ENCODE results near the gene MAGEH1. TPM values are rescaled to one million over a fixed set of nuclear protein-coding genes. Genes with fewer than 3 reads are reported as not detected.
"Not testable (repeated sequence)": the region's sequence is repeated elsewhere in the genome, so short reads cannot be mapped to it uniquely, and the experiment has no call there.

The MAGEH1 gene, protein sequence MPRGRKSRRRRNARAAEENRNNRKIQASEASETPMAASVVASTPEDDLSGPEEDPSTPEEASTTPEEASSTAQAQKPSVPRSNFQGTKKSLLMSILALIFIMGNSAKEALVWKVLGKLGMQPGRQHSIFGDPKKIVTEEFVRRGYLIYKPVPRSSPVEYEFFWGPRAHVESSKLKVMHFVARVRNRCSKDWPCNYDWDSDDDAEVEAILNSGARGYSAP
- 8.5 and 8.6 TPM in 2 replicates for total RNA-seq (2014; rRNA removed; shearing (Covaris generic))

DNA sequence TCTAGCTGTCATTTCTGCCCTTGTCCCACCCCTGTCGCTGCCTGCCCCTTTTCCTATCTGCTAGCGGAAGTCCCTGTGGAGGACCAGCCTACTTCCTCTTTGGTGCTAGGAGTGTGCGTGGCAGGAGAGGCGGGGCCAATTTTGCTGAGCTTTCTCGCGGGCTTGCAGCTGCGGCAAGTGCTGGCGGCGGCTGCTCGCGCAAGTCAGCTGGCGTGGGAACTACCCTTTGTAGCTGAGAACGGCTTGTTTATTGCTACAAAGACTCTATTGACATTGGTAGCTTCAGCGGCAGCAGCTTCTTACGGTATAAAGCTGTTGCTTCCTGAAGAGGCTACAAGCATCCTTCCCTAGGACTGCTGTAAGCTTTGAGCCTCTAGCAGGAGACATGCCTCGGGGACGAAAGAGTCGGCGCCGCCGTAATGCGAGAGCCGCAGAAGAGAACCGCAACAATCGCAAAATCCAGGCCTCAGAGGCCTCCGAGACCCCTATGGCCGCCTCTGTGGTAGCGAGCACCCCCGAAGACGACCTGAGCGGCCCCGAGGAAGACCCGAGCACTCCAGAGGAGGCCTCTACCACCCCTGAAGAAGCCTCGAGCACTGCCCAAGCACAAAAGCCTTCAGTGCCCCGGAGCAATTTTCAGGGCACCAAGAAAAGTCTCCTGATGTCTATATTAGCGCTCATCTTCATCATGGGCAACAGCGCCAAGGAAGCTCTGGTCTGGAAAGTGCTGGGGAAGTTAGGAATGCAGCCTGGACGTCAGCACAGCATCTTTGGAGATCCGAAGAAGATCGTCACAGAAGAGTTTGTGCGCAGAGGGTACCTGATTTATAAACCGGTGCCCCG lies at the start of gene MAGEH1:
MAGEH1 (plus strand) TSS at position 138 of the 843 bp plus-strand sequence; CDS start at position 386, 248 bp downstream.
- Histone ChIP-seq H3K36me3 (no peaks in the 10 kb centered on the region), H3K9me3 (replicated peaks) (no peaks in the 10 kb centered on the region), H3K27ac (0 out of 2 replicates have a peak within 1 kb of the TSS, but pooled peaks have one; percentile 15), H3K27me3 (no peaks in the 10 kb centered on the region), H3K4me1 (no peaks in the 10 kb centered on the region), H3K4me3 (peak within 1 kb of the TSS; percentile 60)
- peak; percentile 68 to 69 for DNase-seq

DNA sequence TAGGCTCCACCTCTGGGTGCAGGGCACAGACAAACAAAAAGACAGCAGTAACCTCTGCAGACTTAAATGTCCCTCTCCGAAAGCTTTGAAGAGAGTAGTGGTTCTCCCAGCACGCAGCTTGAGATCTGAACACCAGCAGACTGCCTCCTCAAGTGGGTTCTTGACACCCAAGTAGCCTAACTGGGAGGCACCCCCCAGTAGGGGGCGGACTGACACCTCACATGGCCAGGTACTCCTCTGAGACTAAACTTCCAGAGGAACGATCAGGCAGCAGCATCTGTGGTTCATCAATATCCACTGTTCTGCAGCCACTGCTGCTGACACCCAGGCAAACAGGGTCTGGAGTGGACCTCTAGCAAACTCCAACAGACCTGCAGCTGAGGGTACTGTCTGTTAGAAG lies 24.8 kb upstream of the MAGEH1 start:
- H3K36me3 ChIP-seq, H3K4me1 ChIP-seq, DNase-seq: not testable (repeated sequence)

DNA sequence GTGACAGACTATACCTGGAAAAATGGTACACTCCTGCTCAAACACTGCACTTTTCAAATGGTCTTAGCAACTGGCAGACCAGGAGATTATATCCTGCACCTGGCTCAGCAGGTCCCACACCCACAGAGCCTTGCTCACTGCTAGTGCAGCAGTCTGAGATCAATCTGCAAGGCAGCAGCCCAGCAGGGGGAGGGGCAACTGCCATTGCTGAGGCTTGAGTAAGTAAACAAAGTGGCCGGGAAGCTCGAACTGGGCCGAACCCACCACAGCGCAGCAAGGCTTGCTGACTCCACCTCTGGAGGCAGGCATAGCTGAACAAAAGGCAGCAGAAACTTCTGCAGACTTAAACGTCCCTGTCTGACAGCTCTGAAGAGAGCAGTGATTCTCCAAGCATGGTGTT lies 8.5 kb upstream of the MAGEH1 start:
- DNase-seq; H3K9me3 ChIP-seq (replicated peaks); H3K36me3 ChIP-seq; H3K4me1 ChIP-seq; H3K27me3 ChIP-seq; H3K4me3 ChIP-seq; H3K27ac ChIP-seq: not testable (repeated sequence)

More for the DNA sequence above, 24.8 kb upstream of the MAGEH1 start:
- H3K27me3 ChIP-seq; H3K9me3 ChIP-seq (replicated peaks); H3K27ac ChIP-seq; H3K4me3 ChIP-seq: not testable (repeated sequence)

- H3K36me3 ChIP-seq: no peaks in the 10 kb centered on the region
- H3K4me3 ChIP-seq: no peak overlapping the region
- H3K4me1 ChIP-seq: no peaks in the 10 kb centered on the region
- H3K27ac ChIP-seq: no peak overlapping the region
- no peak for DNase-seq
- no peaks in the 10 kb centered on the region for H3K9me3 ChIP-seq (replicated peaks)
- H3K27me3 ChIP-seq: no peaks in the 10 kb centered on the region
Observed at GRCh38 chrX:55450259-55450658, 1.7 kb upstream of the MAGEH1 start.

DNA sequence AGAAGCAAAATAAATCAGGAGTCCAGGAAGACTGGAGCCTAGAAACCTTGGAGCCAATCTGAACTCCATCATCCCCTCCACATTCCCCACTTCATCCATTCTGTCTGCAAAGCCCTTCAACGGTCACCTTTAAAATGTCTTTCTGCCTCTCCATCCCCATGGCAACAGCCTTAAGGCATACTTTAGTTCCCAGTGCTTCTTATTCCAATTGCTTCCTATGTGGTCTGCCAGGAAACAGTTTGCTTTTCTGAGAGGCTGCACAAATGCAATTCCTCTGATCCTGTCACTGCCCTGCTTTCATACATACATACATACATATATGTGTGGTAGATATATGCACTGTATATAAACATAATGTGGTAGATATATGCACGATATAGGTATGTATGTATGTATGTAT lies 786 bp upstream of the MAGEH1 start:
- Histone ChIP-seq H3K27me3 (no peaks in the 10 kb centered on the region), H3K4me1 (no peaks in the 10 kb centered on the region), H3K36me3 (no peaks in the 10 kb centered on the region), H3K9me3 (replicated peaks) (no peaks in the 10 kb centered on the region), H3K27ac (no peak overlapping the region), H3K4me3 (no peak overlapping the region; the same call in 1 of the 2 replicates)
- DNase-seq: no peak

DNA sequence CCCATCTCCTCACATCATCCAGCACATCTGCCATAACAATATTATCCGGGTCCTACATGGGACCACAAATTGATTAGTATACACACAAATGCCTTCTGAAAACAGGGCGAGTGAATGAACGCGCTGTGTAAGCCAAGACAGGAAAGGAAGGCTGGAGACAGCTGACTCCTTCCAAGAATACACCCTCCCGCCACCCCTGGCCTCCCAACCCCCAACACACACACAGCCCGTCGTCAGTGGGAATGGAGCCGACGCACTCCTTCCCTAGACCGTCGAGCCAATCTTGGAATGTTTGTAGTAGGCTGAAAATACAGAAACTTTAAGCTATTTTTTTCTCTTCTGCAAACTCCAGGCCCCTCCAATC lies 319 bp upstream of the MAGEH1 start:
- Histone ChIP-seq H3K4me3 (peak overlapping the region; percentile 60), H3K36me3 (no peaks in the 10 kb centered on the region), H3K27me3 (no peaks in the 10 kb centered on the region), H3K4me1 (no peaks in the 10 kb centered on the region), H3K9me3 (replicated peaks) (no peaks in the 10 kb centered on the region), H3K27ac (no peak overlapping the region)
- no peak for DNase-seq

GRCh38 chrX:55452833-55453124 lies 852 bp downstream of the MAGEH1 start:
- Histone ChIP-seq H3K4me3 (peak overlapping the region; percentile 60), H3K9me3 (replicated peaks) (no peaks in the 10 kb centered on the region), H3K27ac (no peak overlapping the region), H3K36me3 (no peaks in the 10 kb centered on the region), H3K4me1 (no peaks in the 10 kb centered on the region), H3K27me3 (no peaks in the 10 kb centered on the region)
- no peak for DNase-seq

- not testable (repeated sequence) for H3K9me3 ChIP-seq (replicated peaks); H3K4me1 ChIP-seq; H3K4me3 ChIP-seq; H3K36me3 ChIP-seq; H3K27ac ChIP-seq; H3K27me3 ChIP-seq; DNase-seq
Observed at GRCh38 chrX:55455708-55456107, 3.8 kb downstream of the MAGEH1 start.

DNA sequence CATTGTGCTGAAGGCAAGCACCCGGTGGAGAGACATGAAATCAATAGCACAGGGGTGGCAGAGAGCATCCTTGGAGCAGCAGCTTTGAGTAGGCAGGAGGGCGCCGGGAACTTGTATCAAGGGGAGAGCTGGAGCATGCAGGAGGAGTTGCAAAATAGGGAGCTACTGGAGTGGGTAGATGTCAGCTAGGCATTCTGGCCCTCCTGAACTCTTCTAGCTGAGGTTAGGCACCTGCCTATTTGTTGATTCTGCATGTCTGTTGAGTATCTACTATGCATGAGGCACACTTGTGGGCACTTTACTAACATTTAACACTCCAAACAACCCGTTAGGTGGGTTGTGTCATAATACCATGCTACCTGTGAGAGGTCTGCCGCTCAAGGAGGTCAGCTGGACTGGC lies 7.5 kb downstream of the MAGEH1 start:
- not testable (repeated sequence) for H3K36me3 ChIP-seq; H3K27ac ChIP-seq; H3K27me3 ChIP-seq; DNase-seq; H3K4me1 ChIP-seq; H3K4me3 ChIP-seq; H3K9me3 ChIP-seq (replicated peaks)

DNA sequence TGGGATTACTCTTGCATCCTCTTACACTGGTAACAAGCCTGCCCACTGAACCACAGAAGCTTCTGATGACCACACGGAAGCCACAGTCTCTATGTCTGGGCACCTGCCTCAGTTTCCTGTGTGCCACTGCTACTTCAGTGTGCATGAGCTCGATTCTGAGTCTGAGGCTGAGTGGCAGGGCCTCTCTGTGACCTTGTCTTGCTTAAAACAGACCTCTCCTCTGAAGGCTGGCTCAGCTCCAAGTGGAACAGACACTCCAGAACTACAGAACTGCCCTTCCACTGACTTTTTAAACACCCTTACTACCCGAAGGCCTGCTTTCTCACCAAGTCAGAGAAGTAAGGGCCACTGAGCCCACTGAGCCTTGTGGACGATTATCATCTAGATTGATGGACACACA lies 8.0 kb downstream of the MAGEH1 start:
- DNase-seq; H3K4me3 ChIP-seq; H3K4me1 ChIP-seq; H3K36me3 ChIP-seq; H3K9me3 ChIP-seq (replicated peaks); H3K27me3 ChIP-seq; H3K27ac ChIP-seq: not testable (repeated sequence)

GRCh38 chrX:55464050-55464449 lies 12.1 kb downstream of the MAGEH1 start:
- not testable (repeated sequence) for H3K27me3 ChIP-seq; H3K9me3 ChIP-seq (replicated peaks); H3K4me1 ChIP-seq; H3K27ac ChIP-seq; H3K36me3 ChIP-seq; DNase-seq; H3K4me3 ChIP-seq

GRCh38 chrX:55465108-55465507 lies 13.2 kb downstream of the MAGEH1 start:
- not testable (repeated sequence) for H3K9me3 ChIP-seq (replicated peaks); DNase-seq; H3K27me3 ChIP-seq; H3K36me3 ChIP-seq; H3K27ac ChIP-seq; H3K4me1 ChIP-seq; H3K4me3 ChIP-seq

- not testable (repeated sequence) for H3K27ac ChIP-seq; DNase-seq; H3K4me1 ChIP-seq; H3K27me3 ChIP-seq; H3K9me3 ChIP-seq (replicated peaks); H3K36me3 ChIP-seq; H3K4me3 ChIP-seq
Observed at GRCh38 chrX:55465791-55466190, 13.9 kb downstream of the MAGEH1 start.

- not testable (repeated sequence) for H3K9me3 ChIP-seq (replicated peaks); H3K4me1 ChIP-seq; H3K36me3 ChIP-seq; H3K27ac ChIP-seq; DNase-seq; H3K4me3 ChIP-seq; H3K27me3 ChIP-seq
Observed at GRCh38 chrX:55479956-55480355, 28.0 kb downstream of the MAGEH1 start.

- no peaks in the 10 kb centered on the region for H3K9me3 ChIP-seq (replicated peaks)
- no peaks in the 10 kb centered on the region for H3K27me3 ChIP-seq
- H3K4me3 ChIP-seq: no peak overlapping the region
- H3K4me1 ChIP-seq: no peaks in the 10 kb centered on the region
- H3K27ac ChIP-seq: no peak overlapping the region
- no peak for DNase-seq
- no peaks in the 10 kb centered on the region for H3K36me3 ChIP-seq
Observed at GRCh38 chrX:55480390-55481062, 28.6 kb downstream of the MAGEH1 start.

Measured in SJCRH30 (cell line).